HG03159 (cell line): ENCODE data around the gene ZNF816.
A peak's percentile ranks its signal among the peaks of the same experiment; 100 is the strongest.
"Not testable (repeated sequence)": the region's sequence is repeated elsewhere in the genome, so short reads cannot be mapped to it uniquely, and the experiment has no call there.

Experiments used
- ATAC-seq: cut with Tn5 transposase; IDR thresholded peaks from one replicate; pipeline ENCODE4 v1.9.1; 2021; ENCODE audit warnings: mild to moderate bottlenecking, moderate library complexity; ENCODE audit not compliant: unreplicated experiment

The ZNF816 gene

GRCh38 chr19:52962394-52963246, at the start of gene ZNF816:
Gene ZNF816 (minus strand): TSS chr19:52962881. CDS start chr19:52956089, 6,792 bp downstream.
- peak; percentile 96 for ATAC-seq

DNA sequence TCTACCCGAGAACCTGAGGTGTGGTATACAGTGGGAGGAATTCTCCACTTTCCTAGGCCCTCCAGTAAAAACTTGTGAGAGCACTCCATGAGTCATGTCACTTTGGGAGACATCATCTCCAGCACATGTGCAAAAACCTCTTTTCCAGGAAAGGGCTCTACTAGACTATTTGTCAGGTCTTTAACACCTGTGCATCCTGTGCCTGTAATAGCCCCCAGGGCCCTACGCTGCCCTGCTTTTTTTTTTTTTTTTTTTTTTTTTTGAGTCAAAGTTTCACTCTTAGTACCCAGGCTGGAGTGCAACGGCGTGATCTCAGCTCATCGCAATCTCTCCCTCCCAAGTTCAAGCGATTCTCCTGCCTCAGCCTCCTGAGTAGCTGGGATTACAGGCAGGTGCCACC, 49.3 kb upstream of the ZNF816 start:
- ATAC-seq: no peak

DNA sequence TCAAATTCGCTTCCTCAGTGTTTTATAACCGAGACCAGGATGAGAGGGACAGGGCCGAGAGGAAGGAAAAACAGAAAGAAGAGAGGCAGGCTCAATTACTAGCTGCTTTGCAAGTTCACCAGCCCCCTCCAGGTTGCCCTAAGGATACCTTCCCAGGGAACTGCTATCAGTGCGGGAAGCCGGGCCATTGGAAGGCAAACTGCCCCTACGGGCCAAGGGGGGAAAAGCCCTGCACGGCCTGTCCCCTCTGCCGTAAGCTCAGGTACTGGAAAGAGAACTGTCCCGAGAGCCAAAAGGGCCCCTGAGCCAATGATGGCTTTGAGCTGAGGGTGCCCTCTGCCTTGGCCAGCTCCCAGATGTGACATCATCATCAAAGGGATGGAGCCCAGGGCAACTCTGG, 47.8 kb upstream of the ZNF816 start:
- no peak for ATAC-seq

- no peak for ATAC-seq
Observed at GRCh38 chr19:53008061-53008778, 45.5 kb upstream of the ZNF816 start.

- no peak for ATAC-seq
Observed at GRCh38 chr19:53007606-53008005, 44.9 kb upstream of the ZNF816 start.

DNA sequence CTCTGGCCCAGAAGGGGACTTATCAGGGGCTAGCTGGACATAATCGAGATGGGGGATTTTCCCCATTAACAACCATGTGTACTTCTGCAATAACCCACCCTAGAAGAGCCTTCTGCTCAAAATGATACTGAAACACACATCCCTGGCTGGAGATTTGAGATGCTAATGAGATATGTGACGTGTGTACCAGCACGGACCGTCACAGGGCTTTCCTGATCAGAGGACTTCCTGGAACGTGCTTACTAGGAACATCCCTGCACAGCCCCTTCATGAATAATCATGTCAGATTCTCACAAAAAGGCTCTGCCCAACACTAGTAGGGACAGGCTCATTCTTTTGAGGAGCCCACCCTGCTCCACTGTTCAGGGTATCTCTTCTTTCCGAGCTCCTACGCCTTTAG, 44.5 kb upstream of the ZNF816 start:
- ATAC-seq: no peak

DNA sequence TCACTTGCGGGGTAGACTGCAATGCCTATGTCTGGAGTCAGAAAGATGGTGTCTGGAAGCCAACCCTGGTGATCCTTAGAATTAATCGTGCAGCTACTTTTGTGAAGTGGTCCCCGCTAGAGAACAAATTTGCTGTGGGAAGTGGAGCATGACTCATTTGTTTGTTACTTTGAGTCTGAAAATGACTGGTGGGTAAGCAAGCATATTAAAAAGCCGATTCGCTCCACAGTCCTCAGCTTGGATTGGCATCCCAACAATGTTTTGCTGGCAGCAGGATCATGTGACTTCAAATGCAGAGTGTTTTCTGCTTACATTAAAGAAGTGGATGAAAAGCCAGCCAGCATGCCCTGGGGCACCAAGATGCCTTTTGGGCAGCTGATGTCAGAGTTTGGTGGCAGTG, 41.6 kb upstream of the ZNF816 start:
- no peak for ATAC-seq

DNA sequence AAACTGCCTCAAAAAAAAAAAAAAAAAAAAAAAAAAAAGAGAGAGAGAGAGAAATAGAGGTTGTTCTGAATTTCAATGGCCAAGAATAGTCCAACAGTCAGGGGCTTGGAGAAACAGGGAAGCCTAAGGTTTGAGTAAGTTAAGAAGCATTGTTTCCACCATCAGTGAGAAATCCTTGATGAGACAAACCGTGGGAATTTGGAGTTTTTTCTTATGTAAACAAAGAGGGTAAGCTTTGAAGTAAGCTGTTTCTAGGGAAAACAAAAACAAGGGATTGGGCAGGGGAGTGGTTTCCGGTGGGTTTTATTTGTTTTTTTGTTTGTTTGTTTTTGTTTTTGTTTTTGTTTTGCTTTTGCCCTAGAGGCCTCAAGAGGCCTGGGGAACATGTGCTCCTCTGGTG, 39.8 kb upstream of the ZNF816 start:
- ATAC-seq: no peak

DNA sequence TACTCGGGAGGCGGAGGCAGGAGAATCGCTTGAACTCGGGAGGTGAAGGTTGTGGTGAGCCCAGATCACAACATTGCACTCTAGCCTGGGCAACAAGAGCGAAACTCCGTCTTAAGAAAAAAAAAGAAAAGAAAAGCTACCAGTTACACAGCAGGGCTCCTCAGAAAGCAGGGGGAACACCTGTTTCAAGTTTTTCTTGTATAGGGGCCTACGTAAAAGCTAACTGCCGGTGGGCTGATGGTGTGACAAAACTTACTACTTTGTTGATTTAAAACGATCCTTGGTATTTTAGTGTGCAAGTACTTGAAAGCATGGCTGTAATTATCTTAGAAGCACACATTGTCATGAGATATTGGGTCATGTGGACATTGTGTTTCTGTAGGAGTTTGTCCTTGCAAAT, 35.3 kb upstream of the ZNF816 start:
- no peak for ATAC-seq

DNA sequence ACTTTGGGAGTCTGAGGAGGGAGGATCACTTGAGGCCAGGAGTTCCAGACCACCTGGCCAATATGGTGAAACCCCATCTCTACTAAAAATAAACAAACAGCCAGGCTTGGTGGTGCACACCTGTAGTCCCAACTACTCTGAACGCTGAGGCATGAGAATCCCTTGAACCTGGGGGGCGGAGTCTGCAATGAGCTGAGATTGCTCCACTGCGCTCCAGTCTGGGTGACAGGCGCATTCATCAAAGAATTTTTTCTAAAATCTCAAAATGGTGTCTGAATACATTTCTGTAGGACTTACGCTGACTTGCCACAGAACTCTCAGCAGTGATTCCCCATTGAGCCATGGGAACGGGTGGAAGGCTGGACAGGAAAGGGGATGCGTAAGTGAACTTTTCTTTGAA, 33.0 kb upstream of the ZNF816 start:
- no peak for ATAC-seq

DNA sequence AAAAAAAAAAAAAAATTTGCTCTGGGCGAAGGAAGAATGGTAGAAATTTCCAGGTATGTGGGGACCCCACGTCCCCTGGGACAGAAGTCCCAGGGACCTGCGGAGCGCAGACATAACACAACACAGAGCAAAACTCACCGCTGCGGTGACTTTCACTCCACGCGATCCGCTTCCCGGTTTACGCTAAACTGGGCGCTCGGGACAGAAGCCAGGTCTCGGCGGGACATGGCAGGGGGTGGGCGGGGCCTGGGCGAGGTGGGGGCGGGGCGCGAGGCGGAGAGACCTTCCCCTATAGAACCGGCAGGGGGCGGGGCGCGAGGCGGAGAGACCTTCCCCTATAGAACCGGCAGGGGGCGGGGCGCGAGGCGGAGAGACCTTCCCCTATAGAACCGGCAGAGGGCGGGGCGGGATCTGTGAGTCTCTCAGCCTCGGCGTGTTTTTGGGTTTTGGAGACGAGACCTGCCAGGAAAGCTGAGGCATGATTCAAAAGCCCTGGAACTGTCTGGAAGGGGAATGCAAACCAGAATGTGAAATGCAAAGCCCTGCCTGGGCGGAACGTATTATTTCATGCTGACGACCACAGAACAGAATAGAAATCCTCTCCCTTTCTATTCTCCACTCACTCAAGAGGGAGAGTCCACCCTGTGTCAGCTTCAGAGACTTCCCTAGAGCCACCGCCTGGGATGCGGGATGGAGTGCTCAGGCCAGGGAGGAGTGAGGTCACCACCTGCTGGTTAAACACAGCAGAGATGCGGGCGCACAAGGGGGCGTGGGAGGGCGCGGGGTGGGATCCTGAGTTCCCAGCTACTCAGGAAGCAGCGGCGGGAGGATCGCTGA, 30.9 kb upstream of the ZNF816 start:
- no peak for ATAC-seq

DNA sequence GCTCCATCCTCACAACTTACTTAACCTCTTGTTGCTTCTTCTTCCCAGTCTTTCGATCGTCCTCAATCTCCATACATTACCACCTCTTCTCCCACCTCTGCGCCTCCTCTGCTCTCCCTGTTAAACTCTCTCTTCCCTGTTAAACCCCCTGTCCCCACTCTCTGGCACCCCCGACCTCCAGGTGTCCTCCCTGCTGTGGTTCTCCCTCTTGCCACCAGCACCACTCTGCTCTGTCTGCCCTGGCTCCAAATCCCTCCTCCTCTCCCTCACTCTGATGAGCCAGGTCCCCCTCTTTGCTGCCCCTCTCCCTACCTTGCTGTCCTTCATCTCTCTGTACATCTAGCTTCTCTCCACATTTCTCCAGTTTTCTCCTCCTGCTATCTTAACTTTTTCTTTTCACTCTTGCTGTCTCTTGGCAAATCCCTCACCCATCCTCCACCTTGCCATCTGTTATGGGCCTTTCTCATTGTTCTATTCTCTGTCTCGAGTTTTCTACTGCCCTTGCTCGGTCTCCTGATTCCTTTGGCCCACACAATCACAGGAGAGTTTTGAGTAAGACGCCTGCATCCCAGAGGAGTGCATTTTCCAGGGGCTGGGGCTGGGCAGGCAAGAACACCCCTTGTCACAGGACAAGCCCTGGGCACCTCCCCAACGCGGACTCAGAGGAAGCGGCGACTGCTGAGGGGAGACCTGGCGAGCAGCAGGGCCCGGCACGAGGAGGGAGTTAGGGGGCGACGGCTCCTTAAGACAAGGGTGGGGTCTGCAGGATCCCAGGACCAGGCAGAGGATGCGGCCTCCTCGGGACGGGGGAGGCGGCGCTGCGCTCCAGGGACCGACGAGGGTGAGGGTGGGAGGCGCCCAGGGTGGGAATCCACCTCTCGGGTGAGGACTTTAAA, 29.7 kb upstream of the ZNF816 start:
- ATAC-seq: no peak

- no peak for ATAC-seq
Observed at GRCh38 chr19:52991484-52991883, 28.8 kb upstream of the ZNF816 start.

DNA sequence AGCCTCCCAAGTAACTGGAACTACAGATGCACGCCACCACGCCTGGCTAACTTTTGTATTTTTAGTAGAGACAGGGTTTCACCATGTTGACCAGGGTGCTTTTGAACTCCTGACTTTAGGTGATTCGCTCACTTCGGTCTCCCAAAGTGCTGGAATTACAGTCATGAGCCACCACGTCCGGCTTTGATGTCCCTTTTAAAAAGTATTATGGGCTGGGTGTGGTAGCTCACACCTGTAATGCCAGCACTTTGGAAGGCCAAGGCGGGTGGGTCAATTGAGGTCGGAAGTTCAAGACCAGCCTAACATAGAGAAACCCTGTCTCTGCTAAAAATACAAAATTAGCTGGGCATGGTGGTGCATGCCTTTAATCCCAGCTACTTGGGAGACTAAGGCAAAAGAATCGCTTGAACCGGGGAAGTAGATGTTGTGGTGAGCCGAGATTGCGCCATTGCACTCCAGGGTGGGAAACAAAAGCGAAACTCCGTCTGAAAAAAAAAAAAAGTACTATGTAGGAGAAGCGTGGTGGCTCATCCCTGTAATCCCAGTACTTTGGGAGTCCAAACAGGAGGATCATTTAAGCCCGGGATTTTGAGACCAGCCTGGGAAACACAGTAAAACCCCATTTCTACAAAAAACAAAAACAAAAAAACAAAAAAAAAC, 28.2 kb upstream of the ZNF816 start:
- no peak for ATAC-seq

DNA sequence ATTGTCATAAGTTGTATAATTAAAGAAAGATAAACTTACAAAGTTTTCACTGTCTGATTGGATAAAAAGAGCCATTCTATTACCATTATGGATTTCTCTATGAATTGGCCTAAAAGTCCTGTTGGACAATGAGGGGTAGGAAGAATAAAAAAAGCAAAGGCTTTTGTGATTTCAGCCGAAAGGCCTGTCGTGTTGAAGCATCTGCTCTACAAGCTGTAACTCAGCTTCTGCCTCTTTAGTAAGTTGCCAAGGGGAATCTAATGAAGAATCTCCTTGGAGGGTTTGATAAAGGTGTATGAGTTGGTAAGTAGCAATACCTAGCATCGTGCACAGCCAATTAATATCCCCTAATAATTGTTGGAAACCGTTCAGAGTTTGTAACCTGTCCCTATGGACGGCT, 25.8 kb upstream of the ZNF816 start:
- ATAC-seq: no peak

DNA sequence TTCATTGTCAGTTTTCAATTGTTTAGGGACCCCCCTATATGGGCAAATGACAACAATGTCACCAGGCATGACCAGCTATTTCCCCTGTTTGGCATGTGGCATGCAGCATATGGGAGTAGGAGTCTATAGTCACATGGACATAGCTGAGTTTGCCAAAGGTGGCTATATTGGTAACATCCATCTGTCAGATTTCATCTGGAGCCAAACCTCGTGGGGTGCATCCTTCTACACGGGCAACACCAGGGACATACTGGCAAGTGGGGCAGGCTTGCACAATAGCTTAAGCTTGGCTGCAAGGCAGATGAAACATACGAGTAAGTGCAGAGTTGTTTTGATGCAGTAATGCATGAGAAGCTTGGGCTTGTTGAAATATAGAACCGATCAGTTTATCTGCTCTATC, 24.5 kb upstream of the ZNF816 start:
- ATAC-seq: no peak

DNA sequence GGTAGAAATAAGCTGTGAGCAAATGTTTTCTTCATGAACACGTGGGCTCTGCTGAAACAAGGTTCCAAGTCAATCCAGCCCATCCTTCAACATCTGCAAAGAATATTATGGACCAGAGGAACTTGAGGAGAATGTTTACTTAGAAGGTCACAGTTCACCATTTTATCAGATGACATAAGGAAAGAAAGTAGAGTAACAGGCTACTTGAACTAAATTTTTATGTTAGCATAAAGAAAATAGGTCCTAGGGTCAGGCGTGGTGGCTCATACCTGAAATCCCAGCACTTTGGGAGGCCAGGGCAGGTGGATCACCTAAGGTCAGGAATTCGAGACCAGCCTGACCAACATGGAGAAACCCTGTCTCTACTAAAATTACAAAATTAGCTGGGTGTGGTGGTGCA, 20.5 kb upstream of the ZNF816 start:
- not testable (repeated sequence) for ATAC-seq

DNA sequence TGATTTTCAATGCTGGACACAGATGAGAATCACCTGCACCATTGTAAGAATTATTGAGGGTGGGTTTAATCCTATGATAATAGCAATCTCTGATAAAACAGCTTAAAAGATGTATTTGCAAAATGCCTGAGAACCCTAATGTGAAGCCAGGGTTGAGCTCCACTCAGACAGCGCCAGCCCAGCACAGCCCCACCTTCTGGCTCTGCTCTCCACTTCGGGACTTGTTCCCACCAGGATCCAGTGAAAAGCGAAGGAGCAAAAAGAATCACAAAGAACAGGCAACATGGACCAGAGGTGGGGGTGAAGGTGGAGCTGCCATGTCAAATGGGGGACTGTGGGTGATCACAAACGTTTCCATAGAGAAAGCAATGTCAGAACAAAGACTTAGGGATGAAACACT, 18.6 kb upstream of the ZNF816 start:
- no peak for ATAC-seq

DNA sequence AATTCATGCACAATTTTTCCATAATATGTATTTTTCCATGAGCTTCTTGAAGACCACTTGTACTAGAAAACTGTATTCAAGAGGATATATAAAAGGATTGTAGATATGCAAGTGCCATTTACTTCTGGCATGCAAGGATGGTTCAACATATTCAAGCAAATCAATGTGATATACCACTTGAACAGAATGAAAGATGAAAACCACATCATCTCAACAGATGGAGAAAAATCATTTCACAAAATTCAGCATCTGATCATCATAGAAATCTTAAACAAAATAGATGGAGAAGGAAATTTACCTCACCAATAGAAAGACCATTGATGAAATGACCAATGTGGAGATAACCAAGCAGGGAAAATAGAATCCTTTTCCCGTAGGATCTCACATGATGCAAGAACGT, 5.1 kb upstream of the ZNF816 start:
- no peak for ATAC-seq

DNA sequence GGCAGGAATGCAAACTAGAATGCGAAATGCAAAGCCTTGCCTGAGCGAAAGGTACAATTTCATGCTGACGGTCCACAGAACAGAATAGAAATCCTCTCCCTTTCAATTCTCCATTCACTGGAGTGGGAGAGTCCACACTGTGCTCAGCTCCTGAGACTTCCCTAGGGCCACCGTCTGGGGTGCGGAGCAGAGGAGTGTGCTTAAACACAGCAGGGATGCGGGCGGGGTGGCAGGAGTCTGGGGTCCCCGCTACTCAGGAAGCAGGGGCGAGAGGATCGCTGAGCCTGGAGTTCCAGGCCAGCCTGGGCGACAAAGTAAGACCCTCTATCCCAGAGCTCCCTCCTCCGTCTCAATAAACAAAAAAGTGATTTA, 552 bp upstream of the ZNF816 start:
- peak; percentile 22 for ATAC-seq
